GM21381 (cell line): ENCODE results near the gene FHIT.

ENCODE experiments used
- ATAC-seq: cut with Tn5 transposase; IDR thresholded peaks from one replicate; pipeline ENCODE4 v1.9.1; 2021; ENCODE audit warnings: mild to moderate bottlenecking, moderate library complexity; ENCODE audit not compliant: unreplicated experiment

The FHIT gene

GRCh38 chr3:60313231-60313798 lies 937.9 kb downstream of the FHIT start:
- ATAC-seq, result no peak

- no peak for ATAC-seq
Observed at GRCh38 chr3:60309539-60310268, 941.5 kb downstream of the FHIT start.

- ATAC-seq, result no peak
Observed at GRCh38 chr3:60308808-60309207, 942.4 kb downstream of the FHIT start.

- no peak for ATAC-seq
Observed at GRCh38 chr3:60307562-60308199, 943.6 kb downstream of the FHIT start.

GRCh38 chr3:60304112-60304511 lies 947.1 kb downstream of the FHIT start:
- no peak for ATAC-seq

- ATAC-seq, result no peak
Observed at GRCh38 chr3:60303160-60303559, 948.1 kb downstream of the FHIT start.

- no peak for ATAC-seq
Observed at GRCh38 chr3:60301142-60301541, 950.1 kb downstream of the FHIT start.

GRCh38 chr3:60298141-60298540 lies 953.1 kb downstream of the FHIT start:
- ATAC-seq, result no peak

- ATAC-seq, result no peak
Observed at GRCh38 chr3:60294181-60294580, 957.1 kb downstream of the FHIT start.

GRCh38 chr3:60291115-60291514 lies 960.1 kb downstream of the FHIT start:
- no peak for ATAC-seq

GRCh38 chr3:60290122-60290492 lies 961.1 kb downstream of the FHIT start:
- no peak for ATAC-seq

GRCh38 chr3:60289341-60290121 lies 961.7 kb downstream of the FHIT start:
- ATAC-seq, result no peak

- ATAC-seq, result no peak
Observed at GRCh38 chr3:60282866-60283265, 968.4 kb downstream of the FHIT start.

GRCh38 chr3:60281970-60282369 lies 969.3 kb downstream of the FHIT start:
- ATAC-seq, result no peak

GRCh38 chr3:60277361-60277800 lies 973.9 kb downstream of the FHIT start:
- ATAC-seq, result no peak

GRCh38 chr3:60276615-60277014 lies 974.6 kb downstream of the FHIT start:
- ATAC-seq, result no peak

- no peak for ATAC-seq
Observed at GRCh38 chr3:60274646-60275045, 976.6 kb downstream of the FHIT start.

- no peak for ATAC-seq
Observed at GRCh38 chr3:60274098-60274497, 977.2 kb downstream of the FHIT start.

GRCh38 chr3:60269829-60270266 lies 981.4 kb downstream of the FHIT start:
- no peak for ATAC-seq

- ATAC-seq, result no peak
Observed at GRCh38 chr3:60269377-60269776, 981.9 kb downstream of the FHIT start.

- no peak for ATAC-seq
Observed at GRCh38 chr3:60268123-60268522, 983.1 kb downstream of the FHIT start.
